ENCODE results near the gene TNRC6C.
A peak's percentile ranks its signal among the peaks of the same experiment; 100 is the strongest.
"Not testable (repeated sequence)": the region's sequence is repeated elsewhere in the genome, so short reads cannot be mapped to it uniquely, and the experiment has no call there.

TNRC6C gene

GRCh38 chr17:78130437-78131101 is 172.1 kb downstream of the TNRC6C start, which contains the start of gene TMC8:
Gene TMC8, plus strand, starts transcription at chr17:78130771. Its CDS starts 818 bp downstream, at chr17:78131589.
- FAIRE-seq = peak; percentile 98
- no peak for DNase-seq (ENCODE audit: extremely low spot score, insufficient read length, low read depth)

- FAIRE-seq (no peak), DNase-seq (ENCODE audit: extremely low spot score, insufficient read length, low read depth) (no peak)
These were observed 172.9 kb downstream of the TNRC6C start for GRCh38 chr17:78131172-78132083.

- no peak for DNase-seq (ENCODE audit: extremely low spot score, insufficient read length, low read depth)
- FAIRE-seq = peak; percentile 82
These were observed 173.7 kb downstream of the TNRC6C start for GRCh38 chr17:78132084-78132676.

GRCh38 chr17:78132767-78133178 is 174.3 kb downstream of the TNRC6C start:
- FAIRE-seq (no peak), DNase-seq (ENCODE audit: extremely low spot score, insufficient read length, low read depth) (no peak)

- no peak for FAIRE-seq
- DNase-seq (ENCODE audit: extremely low spot score, insufficient read length, low read depth) = no peak
These were observed 174.9 kb downstream of the TNRC6C start for GRCh38 chr17:78133179-78133951.

- FAIRE-seq (peak; percentile 85), DNase-seq (ENCODE audit: extremely low spot score, insufficient read length, low read depth) (no peak)
These were observed 175.7 kb downstream of the TNRC6C start for GRCh38 chr17:78133971-78134898.

GRCh38 chr17:78134899-78135385 is 176.4 kb downstream of the TNRC6C start:
- FAIRE-seq = no peak
- no peak for DNase-seq (ENCODE audit: extremely low spot score, insufficient read length, low read depth)

- FAIRE-seq = no peak
These were observed 177.5 kb downstream of the TNRC6C start for GRCh38 chr17:78135858-78136500.

GRCh38 chr17:78137392-78138203 is 179.1 kb downstream of the TNRC6C start:
- DNase-seq (ENCODE audit: extremely low spot score, insufficient read length, low read depth) = no peak
- FAIRE-seq = peak; percentile 67

More at GRCh38 chr17:78135858-78136500, 177.5 kb downstream of the TNRC6C start:
- no peak for DNase-seq (ENCODE audit: extremely low spot score, insufficient read length, low read depth)

- DNase-seq (ENCODE audit: extremely low spot score, insufficient read length, low read depth) = no peak
- no peak for FAIRE-seq
These were observed 179.9 kb downstream of the TNRC6C start for GRCh38 chr17:78138204-78139060.

- not testable (repeated sequence) for DNase-seq (ENCODE audit: extremely low spot score, insufficient read length, low read depth); FAIRE-seq
These were observed 181.3 kb downstream of the TNRC6C start for GRCh38 chr17:78139861-78140168.

GRCh38 chr17:78140169-78141051 is 181.9 kb downstream of the TNRC6C start:
- DNase-seq (ENCODE audit: extremely low spot score, insufficient read length, low read depth) (peak; percentile 81), FAIRE-seq (peak; percentile 98)

- FAIRE-seq = no peak
- DNase-seq (ENCODE audit: extremely low spot score, insufficient read length, low read depth) = no peak
These were observed 183.1 kb downstream of the TNRC6C start for GRCh38 chr17:78141437-78142118.

GRCh38 chr17:78142119-78142861 is 183.8 kb downstream of the TNRC6C start:
- no peak for DNase-seq (ENCODE audit: extremely low spot score, insufficient read length, low read depth)
- FAIRE-seq = no peak
